ENCODE results near the gene WHAMM. TPM values are rescaled to one million over a fixed set of nuclear protein-coding genes. Genes with fewer than 3 reads are reported as not detected.

The WHAMM gene
- total RNA-seq, 2 experiments from 2014 or later: 8.6 to 13.6 TPM

GRCh38 chr15:82810061-82810889, 847 bp downstream of the WHAMM start:
- TF ChIP-seq EZH2phosphoT487 (IDR thresholded peaks at IDR 0.05; ENCODE audit: borderline replicate concordance, low read depth, low read length) (no peak), CTCF (conservative IDR thresholded peaks at IDR 0.05; ENCODE audit: low read length) (0 out of 2 replicates have a peak, but pooled peaks have one; percentile 17)
- peak overlapping the region; percentile 91 for H3K27ac ChIP-seq (ENCODE audit: low read depth, low read length, poor library complexity, severe bottlenecking)
- BruUV-seq (replicated peaks): no TSS peak
- peaks cover 8% of the 10 kb centered on the region for H4K20me1 ChIP-seq (ENCODE audit: insufficient read depth, low read length)
- H3K36me3 ChIP-seq (ENCODE audit: insufficient read depth, low read length): peaks cover 27% of the 10 kb centered on the region
- peaks cover 49% of the 10 kb centered on the region for H3K4me1 ChIP-seq (ENCODE audit: insufficient read depth, low read length, poor library complexity, severe bottlenecking)
- intact Hi-C loops (cut with micrococcal nuclease; ENCODE audit: unreplicated experiment): loop anchor here (2.0 kb wide), 1 partner anchor 35 kb away; no protein-coding TSS in a partner anchor
- peak overlapping the region; percentile 95 for H3K4me3 ChIP-seq (ENCODE audit: low read depth, low read length, poor library complexity, severe bottlenecking)
- no peaks in the 10 kb centered on the region for H3K9me3 ChIP-seq (ENCODE audit: low read length)
- peak overlapping the region; percentile 79 for H3K4me2 ChIP-seq (ENCODE audit: low read length)
- POLR2A ChIA-PET: interaction anchor here (0.7 to 4.0 kb wide), 4 partner anchors 28 to 255 kb away, joined by 3 to 26 read pairs (median 4); no protein-coding TSS in a partner anchor
- H2AFZ ChIP-seq (ENCODE audit: low read length): 0 out of 2 replicates have a peak overlapping the region, but pooled peaks have one; percentile 1
- H3K9me2 ChIP-seq (ENCODE audit: insufficient read depth, low read length): no peaks in the 10 kb centered on the region
- DNase-seq (ENCODE audit: low spot score): peak; percentile 64
- peaks cover 48% of the 10 kb centered on the region for H3K79me2 ChIP-seq (ENCODE audit: insufficient read depth, low read depth, low read length)
- CTCF ChIA-PET (ENCODE audit: unreplicated experiment): no interaction called here

- no peaks in the 10 kb centered on the region for H3K9me3 ChIP-seq (ENCODE audit: low read length)
- CTCF ChIA-PET (ENCODE audit: unreplicated experiment): no interaction called here
- peak overlapping the region; percentile 79 for H3K4me2 ChIP-seq (ENCODE audit: low read length)
- TF ChIP-seq EZH2phosphoT487 (IDR thresholded peaks at IDR 0.05; ENCODE audit: borderline replicate concordance, low read depth, low read length) (no peak), CTCF (conservative IDR thresholded peaks at IDR 0.05; ENCODE audit: low read length) (no peak)
- TSS peak; percentile 65 for BruUV-seq (replicated peaks)
- peak overlapping the region; percentile 91 for H3K27ac ChIP-seq (ENCODE audit: low read depth, low read length, poor library complexity, severe bottlenecking)
- no peaks in the 10 kb centered on the region for H3K9me2 ChIP-seq (ENCODE audit: insufficient read depth, low read length)
- peaks cover 42% of the 10 kb centered on the region for H3K4me1 ChIP-seq (ENCODE audit: insufficient read depth, low read length, poor library complexity, severe bottlenecking)
- POLR2A ChIA-PET: interaction anchor here (0.7 to 4.0 kb wide), 5 partner anchors 27 to 255 kb away, joined by 3 to 26 read pairs (median 4); no protein-coding TSS in a partner anchor
- peak overlapping the region; percentile 95 for H3K4me3 ChIP-seq (ENCODE audit: low read depth, low read length, poor library complexity, severe bottlenecking)
- H4K20me1 ChIP-seq (ENCODE audit: insufficient read depth, low read length): peaks cover 8% of the 10 kb centered on the region
- H3K79me2 ChIP-seq (ENCODE audit: insufficient read depth, low read depth, low read length): peaks cover 53% of the 10 kb centered on the region
- intact Hi-C loops (cut with micrococcal nuclease; ENCODE audit: unreplicated experiment): loop anchor here (2.0 kb wide), 1 partner anchor 34 kb away; no protein-coding TSS in a partner anchor
- peak; percentile 36 for DNase-seq (ENCODE audit: low spot score)
- no peak overlapping the region for H2AFZ ChIP-seq (ENCODE audit: low read length)
- peaks cover 34% of the 10 kb centered on the region for H3K36me3 ChIP-seq (ENCODE audit: insufficient read depth, low read length)
These were observed 1.5 kb downstream of the WHAMM start for GRCh38 chr15:82810890-82811426.
